ENCODE data around the gene YWHAQ. TPM values are rescaled to one million over a fixed set of nuclear protein-coding genes. Genes with fewer than 3 reads are reported as not detected.

Gene YWHAQ
- total and polyA plus RNA-seq, 9 of the 15 experiments (the other 6 are each of a cell fraction or from before 2014, with no cell fraction given): 63.1 to 359 (median 203) TPM

- peak; percentile 42 for FAIRE-seq
- Histone ChIP-seq H3K4me1 (replicated peaks in 1 of 2; ENCODE audit: control insufficient read depth in 2 of 2, insufficient read depth in 2 of 2, low read length in 2 of 2) (peaks cover 15 to 19% of the 10 kb centered on the region in 2 experiments; a peak in 3 of 5 replicates), H2AFZ (ENCODE audit: low read depth, low read length) (no peak overlapping the region), H3K9ac (ENCODE audit: insufficient read depth in 1 of 2, low read depth in 2 of 2, low read length in 2 of 2) (no peak overlapping the region), H3K4me2 (ENCODE audit: insufficient read depth, low read length) (no peak overlapping the region), H3K36me3 (ENCODE audit: control insufficient read depth, insufficient read depth, low read length) (no peaks in the 10 kb centered on the region), H3K9me3 (replicated peaks; ENCODE audit: control insufficient read depth, insufficient read depth, low read depth, low read length) (no peaks in the 10 kb centered on the region), H4K20me1 (replicated peaks; ENCODE audit: control insufficient read depth, insufficient read depth, low read length) (peaks cover 5% of the 10 kb centered on the region; the same call in 1 of the 2 replicates), H3K79me2 (ENCODE audit: control insufficient read depth, insufficient read depth, low read length) (no peaks in the 10 kb centered on the region), H3K9me1 (ENCODE audit: control insufficient read depth, insufficient read depth, low read length) (no peaks in the 10 kb centered on the region), H3K27me3 (ENCODE audit: control insufficient read depth in 2 of 2, insufficient read depth in 2 of 2, low read length in 2 of 2) (peaks cover 11 to 30% of the 10 kb centered on the region in 2 experiments; a peak in 3 of 5 replicates), H3K4me3 (no peak overlapping the region), H3K27ac (ENCODE audit: extremely low read depth, low read depth, low read length) (no peak overlapping the region)
- in situ Hi-C loops (cut with MboI): no loop called here
- ChIA-PET CTCF (ENCODE audit: low intra/inter-chr PET ratio) (no interaction called here), POLR2A (no interaction called here)
- BruUV-seq (replicated peaks): no TSS peak
- intact Hi-C loops (cut with micrococcal nuclease): no loop called here
- TF ChIP-seq ESRRA (IDR thresholded peaks at IDR 0.05; ENCODE audit: borderline replicate concordance, low read depth) (0 out of 2 replicates have a peak, but pooled peaks have one; percentile 40), IRF9 (tag; IDR thresholded peaks at IDR 0.05) (no peak), ZKSCAN1 (IDR thresholded peaks at IDR 0.05; ENCODE audit: low read depth, low read length) (peak; percentile 90), RFX1 (IDR thresholded peaks at IDR 0.05) (peak; percentile 20; the same call in 1 of the 2 replicates), CREM (IDR thresholded peaks at IDR 0.05; ENCODE audit: low read depth) (no peak)
- no peak for ATAC-seq
- DNase-seq (ENCODE audit: extremely low read depth in 1 of 4, low spot score in 3 of 4): no peak
- WGBS (ENCODE audit: insufficient coverage, low coverage, missing lambda C conversion rate): 36% methylated on average over 5 of the region's 5 CpGs
Observed at GRCh38 chr2:9652898-9653479, 22.2 kb upstream of the YWHAQ start.

All from K562 (cell line).